H1 (cell line): ENCODE measurements around the gene CDHR2. TPM values are rescaled to one million over a fixed set of nuclear protein-coding genes. Genes with fewer than 3 reads are reported as not detected.

Experiments used
- EP300 ChIP-seq, 2 experiments: IDR thresholded peaks; 1 replicate in 1 of 2; 2 replicates in 1 of 2; pipeline ENCODE4 v1.6.1; 2011 to 2012; ENCODE audit warnings: low read depth in 2 of 2, low read length in 2 of 2, mild to moderate bottlenecking in 2 of 2, borderline replicate concordance in 1 of 2, inconsistent platforms in 1 of 2, moderate library complexity in 1 of 2
- RXRA ChIP-seq: IDR thresholded peaks from 2 replicates; pipeline ENCODE4 v1.6.1; 2011; ENCODE audit warnings: low read depth, mild to moderate bottlenecking, low read length, moderate library complexity; ENCODE audit not compliant: insufficient read depth
- SP2 ChIP-seq: IDR thresholded peaks from 2 replicates; pipeline ENCODE4 v1.6.1; 2012; ENCODE audit warnings: mild to moderate bottlenecking, low read length, inconsistent platforms
- polyA plus RNA-seq, 7 experiments: library from polyadenylated mRNA; depleted of rRNA in 3 of 7; stranded (reverse) in 5 of 7; unstranded in 2 of 7; fragments of >200 nt in 5 of 7; fragments of 200-250 nt in 2 of 7; gene quantifications; 1 replicate in 5 of 7; 2 replicates in 1 of 7; 4 replicates in 1 of 7; pipeline versions ENCODE4 v1.2.1 to v1.2.3, GENCODE V29; 2011 to 2013; ENCODE audit warnings: missing spikeins in 2 of 7, mixed read lengths in 2 of 7
- total RNA-seq: library from RNA; stranded (reverse); fragmentation: NEBNext Ultra II Directional; extraction: Animal tissue kit (Norgen Biotek cat#: 25700); gene quantifications from 2 replicates; pipeline ENCODE4 v1.2.1, GENCODE V29; 2021
- TF ChIP-seq, protein P1 (sequence below): IDR thresholded peaks from 2 replicates; pipeline ENCODE4 v1.6.1; 2012; ENCODE audit warnings: low read length, inconsistent platforms
- TF ChIP-seq, protein P2 (sequence below): IDR thresholded peaks from 2 replicates; pipeline ENCODE4 v1.6.1; 2011; ENCODE audit warnings: low read depth, mild to moderate bottlenecking, low read length; ENCODE audit not compliant: insufficient read depth

Gene CDHR2
- total and polyA plus RNA-seq, 2 of the 8 experiments (the other 6 are each of a cell fraction or from before 2014, with no cell fraction given): 0.02 to 0.43 TPM

DNA sequence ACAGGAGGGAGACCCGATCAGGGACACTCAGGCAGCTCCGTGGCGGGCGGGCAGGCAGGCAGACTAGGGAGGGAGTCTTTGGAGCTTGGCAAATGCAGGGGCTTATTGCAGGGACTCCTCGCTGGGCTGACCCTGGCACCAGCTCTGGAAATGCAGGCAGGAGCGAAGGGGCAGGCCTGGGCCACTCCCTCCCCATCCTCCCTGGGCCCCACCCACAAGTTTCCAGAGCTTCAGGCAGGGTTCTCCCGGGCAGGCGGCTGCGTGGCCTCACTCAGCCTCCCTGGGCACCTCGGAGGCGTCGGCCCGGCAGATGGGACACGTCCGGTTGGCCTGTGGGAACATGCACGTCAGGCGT, 20.4 kb upstream of the CDHR2 start (continued):
- TF ChIP-seq, protein P1, sequence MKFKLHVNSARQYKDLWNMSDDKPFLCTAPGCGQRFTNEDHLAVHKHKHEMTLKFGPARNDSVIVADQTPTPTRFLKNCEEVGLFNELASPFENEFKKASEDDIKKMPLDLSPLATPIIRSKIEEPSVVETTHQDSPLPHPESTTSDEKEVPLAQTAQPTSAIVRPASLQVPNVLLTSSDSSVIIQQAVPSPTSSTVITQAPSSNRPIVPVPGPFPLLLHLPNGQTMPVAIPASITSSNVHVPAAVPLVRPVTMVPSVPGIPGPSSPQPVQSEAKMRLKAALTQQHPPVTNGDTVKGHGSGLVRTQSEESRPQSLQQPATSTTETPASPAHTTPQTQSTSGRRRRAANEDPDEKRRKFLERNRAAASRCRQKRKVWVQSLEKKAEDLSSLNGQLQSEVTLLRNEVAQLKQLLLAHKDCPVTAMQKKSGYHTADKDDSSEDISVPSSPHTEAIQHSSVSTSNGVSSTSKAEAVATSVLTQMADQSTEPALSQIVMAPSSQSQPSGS: no peak
- TF ChIP-seq EP300 (IDR thresholded peaks at IDR 0.05; ENCODE audit: borderline replicate concordance in 1 of 2, low read depth in 2 of 2, low read length in 2 of 2) (no peak), RXRA (no peak), SP2 (no peak)
- TF ChIP-seq, protein P2, sequence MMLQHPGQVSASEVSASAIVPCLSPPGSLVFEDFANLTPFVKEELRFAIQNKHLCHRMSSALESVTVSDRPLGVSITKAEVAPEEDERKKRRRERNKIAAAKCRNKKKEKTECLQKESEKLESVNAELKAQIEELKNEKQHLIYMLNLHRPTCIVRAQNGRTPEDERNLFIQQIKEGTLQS: no peak
